Lower lobe of right lung (tissue), 1 donor: ENCODE data around the gene ASPN. TPM values are rescaled to one million over a fixed set of nuclear protein-coding genes. Genes with fewer than 3 reads are reported as not detected.

Source experiments
- microRNA-seq: library from miRNA; unstranded; fragments of <30 nt; microRNA quantifications from one replicate; pipeline ENCODE4 v1.2.0, GENCODE V29; 2020; ENCODE audit warnings: borderline number of aligned reads
- total RNA-seq: library from RNA; stranded (reverse); fragmentation: NEBNext Ultra II Directional; extraction: Animal tissue kit (Norgen Biotek cat#: 25700); gene quantifications from one replicate; pipeline ENCODE4 v1.2.1, GENCODE V29; 2021
- donor health status: DM: no; HTN: yes; CAD: no; lungs with severe emphysema.

The ASPN gene
- total RNA-seq, 1 donor from 2014 or later: 2.3 TPM

Small RNAs within 50 kb of the gene (microRNA-seq; reads per million reads assigned to microRNA genes)
- not detected for gene MIR4670

Other genes with a start within 250 kb of the ASPN start
- 74.2 TPM for gene IARS1, start 188.8 kb downstream of the ASPN start, total RNA-seq
- gene NOL8, start 157.2 kb downstream of the ASPN start, total RNA-seq: 38.5 TPM
- gene CENPP, start 156.6 kb downstream of the ASPN start, total RNA-seq: 4.3 TPM
- 15.3 TPM for gene OGN, start 77.9 kb downstream of the ASPN start, total RNA-seq
- gene OMD, start 58.0 kb downstream of the ASPN start, total RNA-seq: 4.1 TPM
- 9.4 TPM for gene ECM2, start 53.5 kb upstream of the ASPN start, total RNA-seq
- 7.3 TPM for gene IPPK, start 187.6 kb upstream of the ASPN start, total RNA-seq